MM.1S (cell line): ENCODE data around the gene SHC4.

Source experiments
- EZH2 ChIP-seq: fragments of 300-600 bp; sonication (generic); optimal IDR thresholded peaks from 2 replicates; pipeline ENCODE3; 2017; ENCODE audit warnings: low read depth, mild to moderate bottlenecking, antibody characterized with exemption, low read length, mixed read lengths
- TF ChIP-seq, protein P1 (sequence below): fragments of 300-600 bp; sonication (generic); IDR thresholded peaks from 2 replicates; pipeline ENCODE4 v1.5.1; 2016; ENCODE audit warnings: antibody characterized with exemption, low read length, mixed read lengths

DNA sequence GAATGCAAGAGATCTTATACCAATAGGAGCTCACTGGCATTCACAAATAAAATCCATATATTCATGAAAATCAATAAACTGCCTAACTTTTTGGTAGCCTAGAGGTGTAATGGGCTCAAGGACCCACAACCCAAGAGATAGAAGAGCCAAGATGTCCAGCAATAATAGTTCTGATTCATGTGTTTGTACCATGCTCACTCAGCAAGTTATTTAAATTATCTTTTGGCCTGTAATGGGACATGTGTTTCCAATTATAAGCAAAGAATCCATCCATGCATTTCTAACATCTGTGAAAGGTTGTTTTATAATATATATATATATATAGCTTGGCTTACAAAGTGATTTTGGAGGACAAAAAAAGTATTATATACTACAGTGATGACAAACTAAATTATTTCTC, 29.7 kb upstream of the SHC4 start:
- TF ChIP-seq, protein P1, sequence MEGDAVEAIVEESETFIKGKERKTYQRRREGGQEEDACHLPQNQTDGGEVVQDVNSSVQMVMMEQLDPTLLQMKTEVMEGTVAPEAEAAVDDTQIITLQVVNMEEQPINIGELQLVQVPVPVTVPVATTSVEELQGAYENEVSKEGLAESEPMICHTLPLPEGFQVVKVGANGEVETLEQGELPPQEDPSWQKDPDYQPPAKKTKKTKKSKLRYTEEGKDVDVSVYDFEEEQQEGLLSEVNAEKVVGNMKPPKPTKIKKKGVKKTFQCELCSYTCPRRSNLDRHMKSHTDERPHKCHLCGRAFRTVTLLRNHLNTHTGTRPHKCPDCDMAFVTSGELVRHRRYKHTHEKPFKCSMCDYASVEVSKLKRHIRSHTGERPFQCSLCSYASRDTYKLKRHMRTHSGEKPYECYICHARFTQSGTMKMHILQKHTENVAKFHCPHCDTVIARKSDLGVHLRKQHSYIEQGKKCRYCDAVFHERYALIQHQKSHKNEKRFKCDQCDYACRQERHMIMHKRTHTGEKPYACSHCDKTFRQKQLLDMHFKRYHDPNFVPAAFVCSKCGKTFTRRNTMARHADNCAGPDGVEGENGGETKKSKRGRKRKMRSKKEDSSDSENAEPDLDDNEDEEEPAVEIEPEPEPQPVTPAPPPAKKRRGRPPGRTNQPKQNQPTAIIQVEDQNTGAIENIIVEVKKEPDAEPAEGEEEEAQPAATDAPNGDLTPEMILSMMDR, result no peak
- no peak for TF ChIP-seq EZH2
